Left cardiac atrium (tissue), 4 donors: ENCODE data around the gene RASGRP3. TPM values are rescaled to one million over a fixed set of nuclear protein-coding genes. Genes with fewer than 3 reads are reported as not detected.

Source experiments
- ATAC-seq, 2 donors: fragments of 200-7000 bp; cut with Tn5 transposase; one replicate each; pipeline ENCODE4 v1.9.1; 2020; ENCODE audit warnings: mild to moderate bottlenecking in 2 of 2, moderate library complexity in 2 of 2
- DNase-seq: peaks from one replicate; pipeline ENCODE4 v3.0.0-alpha.2; 2020
- intact Hi-C, 2 donors: fragments of 100-400 bp; cut with DNase I; formaldehyde crosslinking; loops; one replicate each; pipeline versions ENCODE4 v1.14.1 to v1.15.1; 2022 to 2023
- total RNA-seq, 2 donors: library from RNA; stranded (reverse); fragmentation: NEBNext Ultra II Directional; extraction: Animal tissue kit (Norgen Biotek cat#: 25700); gene quantifications; one replicate each; pipeline ENCODE4 v1.2.1, GENCODE V29; 2021
- donor health status: DM: no; HTN: yes; CAD: no.
- donor health status: DM: no; HTN: yes; CAD: no; lungs with severe emphysema.
- donor health status: DM: yes; HTN: yes; CAD: no.
- donor health status: Dilated cardiomyopathy.

Gene RASGRP3
- total RNA-seq, 2 donors from 2014 or later: 39.9 to 53.7 TPM

- no peak for DNase-seq
- intact Hi-C loops: no loop called here
- ATAC-seq: peak in 1 of 2 donors; percentile 26
Observed at GRCh38 chr2:33509908-33510585, 33.6 kb downstream of the RASGRP3 start.

GRCh38 chr2:33510586-33510968 lies 34.1 kb downstream of the RASGRP3 start:
- peak in 1 of 2 donors; percentile 89 for ATAC-seq
- intact Hi-C loops: no loop called here
- DNase-seq: no peak

- intact Hi-C loops: no loop called here
- no peak for ATAC-seq
- DNase-seq: no peak
Observed at GRCh38 chr2:33511141-33511540, 34.7 kb downstream of the RASGRP3 start.

GRCh38 chr2:33512112-33512511 lies 35.7 kb downstream of the RASGRP3 start:
- intact Hi-C loops: no loop called here
- ATAC-seq (no peak), DNase-seq (no peak)

GRCh38 chr2:33513480-33513879 lies 37.0 kb downstream of the RASGRP3 start:
- ATAC-seq (no peak), DNase-seq (no peak)
- intact Hi-C loops: no loop called here

GRCh38 chr2:33516456-33516995 lies 40.1 kb downstream of the RASGRP3 start:
- DNase-seq (no peak), ATAC-seq (no peak)
- intact Hi-C loops: no loop called here

GRCh38 chr2:33518200-33518599 lies 41.8 kb downstream of the RASGRP3 start:
- intact Hi-C loops: no loop called here
- no peak for ATAC-seq
- DNase-seq: no peak

- ATAC-seq: no peak
- no peak for DNase-seq
- intact Hi-C loops: no loop called here
Observed at GRCh38 chr2:33518929-33519328, 42.5 kb downstream of the RASGRP3 start.

- intact Hi-C loops: loop anchor here in 1 of 2 donors (2.0 kb wide), 1 partner anchor 21 kb away; no protein-coding TSS in a partner anchor
- DNase-seq (peak; percentile 41), ATAC-seq (peak; percentile 80 to 83)
Observed at GRCh38 chr2:33521791-33522281, 45.4 kb downstream of the RASGRP3 start.

- intact Hi-C loops: no loop called here
- DNase-seq (no peak), ATAC-seq (no peak)
Observed at GRCh38 chr2:33522576-33522975, 46.1 kb downstream of the RASGRP3 start.

GRCh38 chr2:33525666-33526065 lies 49.2 kb downstream of the RASGRP3 start:
- intact Hi-C loops: no loop called here
- ATAC-seq (no peak), DNase-seq (no peak)

GRCh38 chr2:33526132-33526531 lies 49.7 kb downstream of the RASGRP3 start:
- no peak for DNase-seq
- no peak for ATAC-seq
- intact Hi-C loops: no loop called here

GRCh38 chr2:33526921-33527320 lies 50.5 kb downstream of the RASGRP3 start:
- DNase-seq: no peak
- intact Hi-C loops: no loop called here

GRCh38 chr2:33528441-33528950 lies 52.0 kb downstream of the RASGRP3 start:
- ATAC-seq: no peak
- DNase-seq: no peak
- intact Hi-C loops: no loop called here

More at GRCh38 chr2:33526921-33527320, 50.5 kb downstream of the RASGRP3 start:
- no peak for ATAC-seq

GRCh38 chr2:33529771-33530481 lies 53.5 kb downstream of the RASGRP3 start:
- no peak for DNase-seq
- intact Hi-C loops: loop anchor here (5.0 to 10.0 kb wide), 2 partner anchors 48 to 55 kb away; partner anchors contain the start of gene RASGRP3 (in 1 of the 2)
- ATAC-seq: peak in 1 of 2 donors; percentile 27

GRCh38 chr2:33530690-33531548 lies 54.5 kb downstream of the RASGRP3 start:
- no peak for DNase-seq
- no peak for ATAC-seq
- intact Hi-C loops: loop anchor here (5.0 to 10.0 kb wide), 2 partner anchors 49 to 56 kb away; partner anchors contain the start of gene RASGRP3 (in 1 of the 2)

GRCh38 chr2:33531549-33532059 lies 55.2 kb downstream of the RASGRP3 start:
- DNase-seq (no peak), ATAC-seq (peak; percentile 35 to 72)
- intact Hi-C loops: loop anchor here (5.0 to 10.0 kb wide), 2 partner anchors 49 to 57 kb away; partner anchors contain the start of gene RASGRP3 (in 1 of the 2)

- DNase-seq (no peak), ATAC-seq (peak; percentile 69 to 70)
- intact Hi-C loops: loop anchor here (5.0 to 10.0 kb wide), 2 partner anchors 50 to 57 kb away; partner anchors contain the start of gene RASGRP3 (in 1 of the 2)
Observed at GRCh38 chr2:33532146-33532545, 55.7 kb downstream of the RASGRP3 start.
